DMS79 treated with DMSO at 0.1 percent for 48 hours (cell line): ENCODE measurements around the gene TRIM9.

Source experiments
- DNase-seq: peaks from one replicate; lab custom pipeline; 2025; lab: John Stamatoyannopoulos, UW

Gene TRIM9

DNA sequence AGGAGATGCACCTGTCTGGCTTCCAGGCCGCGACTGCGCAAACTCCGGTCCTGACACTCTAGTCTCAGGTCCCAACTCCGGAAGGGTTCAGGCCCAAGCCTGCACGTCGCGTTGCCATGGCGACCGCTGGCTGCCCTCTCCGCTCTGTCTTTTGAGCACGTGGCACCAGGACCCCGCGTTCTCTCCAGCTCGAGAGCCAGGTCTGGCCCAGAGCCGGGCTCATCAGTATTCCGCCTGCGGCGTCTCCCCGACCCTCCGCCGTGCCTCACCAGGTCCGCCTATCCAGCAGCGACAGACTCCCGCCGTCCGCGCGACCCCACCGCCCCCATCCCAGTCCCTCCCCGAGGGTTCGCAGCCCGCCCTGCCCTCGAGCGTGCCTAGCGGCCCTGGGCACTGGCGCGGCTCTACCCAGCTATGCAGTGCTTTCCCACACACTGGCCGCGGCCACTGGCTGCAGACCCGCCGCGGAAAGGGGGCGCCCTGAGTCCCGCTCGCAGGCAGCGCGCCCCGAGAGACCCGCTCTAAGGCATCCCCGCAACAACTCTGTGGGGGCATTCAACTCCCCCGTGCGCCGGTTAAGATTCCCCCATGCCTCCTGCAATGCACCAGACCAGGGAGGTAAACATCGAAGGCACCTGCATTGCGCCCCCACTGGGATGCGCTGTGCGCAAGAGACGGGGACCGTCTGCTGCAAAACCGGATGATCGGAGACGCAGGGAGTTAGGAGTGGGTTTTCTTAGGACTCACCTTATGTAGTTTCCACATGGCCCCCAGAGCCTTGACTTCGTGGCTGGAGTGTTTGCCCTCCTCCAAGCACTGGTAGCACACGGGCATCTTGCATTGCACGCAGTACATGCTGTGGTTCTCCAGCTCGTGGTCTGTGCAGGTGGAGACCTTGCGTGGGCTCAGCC is 1.3 kb downstream of the TRIM9 start:
- peak; percentile 98 for DNase-seq

- peak; percentile 70 for DNase-seq
These were observed 1.9 kb downstream of the TRIM9 start for GRCh38 chr14:51092965-51093364.

DNA sequence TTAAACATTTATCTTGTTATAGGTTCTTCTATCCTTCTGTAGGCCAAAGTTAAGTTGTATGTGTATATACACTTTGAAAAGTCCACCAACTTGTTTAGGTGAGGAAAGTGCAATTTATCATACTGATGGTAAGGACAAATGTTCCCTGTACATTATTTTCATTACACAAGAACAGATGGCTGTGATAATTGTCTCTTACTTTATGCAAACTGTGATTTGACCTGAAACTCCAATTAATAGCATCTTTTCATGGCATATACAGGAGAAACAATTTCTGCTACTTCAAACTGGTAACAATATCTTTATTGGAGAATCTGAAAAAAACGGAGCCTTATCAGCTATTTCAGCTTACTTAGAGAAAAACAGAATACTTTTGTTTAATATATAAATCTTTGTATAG is 5.6 kb downstream of the TRIM9 start:
- DNase-seq: no peak

- DNase-seq: no peak
These were observed 7.9 kb downstream of the TRIM9 start for GRCh38 chr14:51087031-51087441.

DNA sequence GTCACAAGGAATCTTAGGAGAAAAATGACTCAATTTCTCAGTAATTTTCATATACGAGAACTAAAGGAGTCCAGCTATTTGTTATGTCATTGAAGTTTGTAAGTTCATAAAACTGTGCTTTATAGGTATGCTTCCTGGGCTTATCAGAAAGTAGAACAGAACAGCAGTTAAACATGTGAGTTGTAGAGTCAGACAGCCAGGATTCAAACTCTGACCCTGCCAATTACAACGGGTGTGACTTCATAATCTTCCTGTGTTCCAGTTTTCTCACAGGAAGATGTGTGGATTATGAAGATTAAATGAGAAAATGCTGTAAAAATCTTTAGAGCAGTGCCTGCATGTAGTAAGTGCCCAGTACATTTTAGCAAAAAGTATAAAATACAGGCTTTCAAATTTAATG is 8.9 kb downstream of the TRIM9 start:
- DNase-seq: no peak

GRCh38 chr14:51084962-51085361 is 9.9 kb downstream of the TRIM9 start:
- DNase-seq: no peak

GRCh38 chr14:51084507-51084906 is 10.4 kb downstream of the TRIM9 start:
- no peak for DNase-seq

DNA sequence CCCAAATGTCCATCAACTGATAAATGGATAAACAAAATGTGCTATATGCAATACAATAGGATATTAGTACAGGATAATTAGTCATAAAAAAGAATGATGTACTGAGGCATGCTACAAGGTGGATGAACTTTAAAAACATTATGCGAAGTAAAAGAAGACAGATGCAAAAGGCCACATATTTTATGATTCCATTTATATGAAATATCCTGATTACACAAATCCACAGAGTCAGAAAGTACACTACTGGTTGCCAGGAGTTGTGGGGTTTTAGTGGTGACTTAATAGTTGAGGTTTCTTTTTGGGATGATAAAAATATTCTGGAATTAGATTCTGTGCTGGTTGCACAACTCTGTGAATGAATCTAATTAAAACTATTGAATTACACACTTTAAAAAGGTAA is 12.6 kb downstream of the TRIM9 start:
- no peak for DNase-seq

GRCh38 chr14:51081712-51082111 is 13.2 kb downstream of the TRIM9 start:
- DNase-seq: no peak

GRCh38 chr14:51081209-51081608 is 13.7 kb downstream of the TRIM9 start:
- DNase-seq: no peak

DNA sequence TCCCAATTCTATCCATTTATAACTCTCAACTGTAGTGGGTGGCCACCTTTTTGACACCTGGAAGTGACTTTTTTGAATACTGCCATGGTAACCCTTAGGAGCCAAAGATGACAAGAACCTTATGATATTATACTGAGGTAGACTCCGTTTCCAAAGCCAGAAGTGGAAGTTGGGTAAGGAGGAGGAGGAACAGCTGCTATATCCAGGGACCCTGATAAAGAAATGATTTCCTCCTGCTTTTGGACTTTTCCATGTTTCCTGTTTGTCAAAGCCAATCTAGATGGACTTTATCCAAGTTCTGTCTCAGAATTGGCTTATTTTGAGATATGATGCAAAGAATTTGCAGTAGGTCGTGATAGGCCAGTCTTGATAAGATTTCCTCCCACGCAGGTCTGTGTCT is 14.3 kb downstream of the TRIM9 start:
- DNase-seq: no peak

GRCh38 chr14:51079489-51079888 is 15.4 kb downstream of the TRIM9 start:
- no peak for DNase-seq

- no peak for DNase-seq
These were observed 15.8 kb downstream of the TRIM9 start for GRCh38 chr14:51079085-51079484.

DNA sequence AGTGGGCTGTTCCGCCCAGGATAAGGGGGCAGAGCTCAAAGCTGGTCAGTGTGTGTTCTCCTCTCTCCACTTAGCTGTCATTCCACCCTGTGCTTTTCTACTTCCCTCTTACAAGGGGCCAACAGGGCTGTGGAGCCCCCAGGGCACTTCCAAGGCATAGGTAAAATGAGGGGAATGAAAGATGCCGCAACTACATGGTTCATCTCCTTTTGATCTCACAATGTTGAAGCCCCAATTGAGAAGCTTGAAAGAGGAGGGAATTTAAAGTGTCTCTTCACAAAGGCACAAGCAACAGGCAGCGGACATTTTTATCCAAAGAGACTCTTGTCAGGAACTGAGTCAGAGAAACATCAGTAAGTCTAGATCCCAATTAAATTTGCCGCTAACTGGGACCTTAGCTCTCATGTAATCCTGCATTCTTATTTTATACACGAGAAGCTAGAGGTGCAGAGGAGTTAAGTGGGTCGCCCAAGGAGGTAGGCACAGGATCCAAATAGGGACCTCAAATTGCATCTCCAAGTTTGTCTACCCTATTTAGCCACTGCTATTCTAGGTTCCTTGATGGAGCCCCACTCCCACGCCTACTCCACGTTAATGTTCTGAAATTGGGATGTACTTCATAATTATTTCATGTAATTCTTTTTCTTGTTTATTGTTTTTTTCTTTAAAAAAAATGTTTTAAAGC is 20.1 kb downstream of the TRIM9 start:
- DNase-seq: no peak

GRCh38 chr14:51073731-51074130 is 21.2 kb downstream of the TRIM9 start:
- DNase-seq: no peak

DNA sequence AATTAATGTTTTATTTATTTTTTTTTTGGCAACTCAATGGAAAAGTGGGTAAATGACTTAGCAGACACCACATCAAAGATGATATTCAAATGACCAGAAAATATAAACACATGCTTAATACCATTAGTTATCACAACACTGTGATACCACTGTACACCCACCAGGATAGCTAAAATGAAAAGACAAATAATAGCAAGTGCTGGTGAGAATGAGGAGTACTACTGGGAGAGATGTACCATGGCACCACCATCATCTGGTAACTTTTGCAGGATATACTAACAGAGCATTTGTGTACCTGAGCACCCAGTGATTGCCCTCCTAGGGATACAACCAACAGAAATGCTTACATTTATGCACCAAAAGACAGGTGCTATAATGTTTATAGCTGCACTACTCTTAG is 21.9 kb downstream of the TRIM9 start:
- DNase-seq: no peak

DNA sequence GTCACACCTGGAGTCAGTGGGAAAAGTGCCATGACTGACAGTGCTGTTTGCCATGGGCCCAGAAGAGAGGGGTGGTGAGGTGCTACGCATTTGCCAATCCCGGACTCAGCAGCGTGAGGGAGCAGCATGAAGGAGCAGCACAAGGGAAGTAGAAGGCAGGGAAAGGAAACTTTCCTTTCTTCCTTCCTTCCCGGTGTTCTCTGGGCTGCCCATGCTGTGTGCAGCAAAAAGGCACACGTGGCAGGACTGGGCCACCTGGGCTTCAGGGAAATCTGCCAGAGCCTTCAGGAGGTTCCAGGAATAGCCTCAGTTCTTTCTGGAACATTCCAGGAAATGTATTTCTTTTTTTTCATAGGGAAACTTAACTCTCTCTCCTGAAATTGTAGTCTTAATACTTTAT is 23.0 kb downstream of the TRIM9 start:
- DNase-seq: no peak

- DNase-seq: no peak
These were observed 24.2 kb downstream of the TRIM9 start for GRCh38 chr14:51070726-51071125.

DNA sequence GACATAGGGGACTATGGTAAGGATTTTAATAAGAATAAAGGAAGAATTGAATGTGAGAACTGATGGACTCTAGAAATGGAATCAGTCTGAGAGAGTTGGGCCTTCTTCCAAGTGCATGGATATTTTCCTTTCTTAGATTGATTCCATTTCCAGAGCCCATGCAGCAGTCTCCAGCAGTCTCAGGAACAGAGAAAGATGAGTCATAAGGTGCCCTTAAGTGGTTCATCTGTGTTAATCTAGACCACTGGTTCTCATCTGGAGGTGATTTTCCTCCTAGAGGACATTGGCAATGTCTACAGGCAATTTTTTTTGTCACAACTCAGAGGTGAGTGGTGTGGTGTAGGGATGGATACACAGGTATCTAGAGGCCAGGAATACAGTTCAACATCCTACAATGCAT is 25.9 kb downstream of the TRIM9 start:
- DNase-seq: no peak

DNA sequence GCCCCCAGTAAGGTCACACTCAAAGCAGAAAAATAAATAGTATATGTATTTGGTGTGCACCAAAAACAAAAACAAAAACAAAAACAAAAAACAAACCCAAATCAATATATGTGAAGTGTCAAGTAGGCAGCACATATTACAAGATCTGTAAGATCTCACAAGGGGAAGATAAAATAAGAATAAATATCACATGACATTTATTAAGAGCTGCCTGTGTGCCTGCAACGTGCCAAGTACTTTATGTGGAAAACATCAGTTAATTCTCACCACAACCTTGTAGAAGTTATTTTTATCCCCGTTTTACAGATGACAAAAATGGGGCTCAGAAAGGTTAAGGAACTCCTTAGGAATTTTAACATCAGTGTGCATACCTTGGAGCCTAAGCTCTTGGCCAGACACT is 26.6 kb downstream of the TRIM9 start:
- no peak for DNase-seq

DNA sequence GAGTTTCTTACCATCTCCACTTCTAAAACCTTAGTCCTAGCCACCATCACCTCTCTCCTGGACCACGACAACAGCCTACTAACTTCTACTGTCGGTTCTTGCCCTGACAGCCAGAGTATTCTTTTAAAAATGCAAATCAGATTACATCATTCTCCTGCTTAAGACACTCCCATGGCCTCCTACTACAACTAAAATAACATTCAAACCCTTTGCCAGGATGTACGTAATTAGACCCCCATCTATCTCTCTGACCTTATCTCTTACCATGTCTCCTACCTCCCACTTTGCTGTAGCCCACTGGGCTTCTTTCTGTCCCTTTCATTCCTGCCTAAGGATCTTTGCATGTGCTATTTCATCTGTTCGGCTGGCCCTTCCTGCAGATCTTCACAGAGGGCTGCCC is 27.6 kb downstream of the TRIM9 start:
- DNase-seq: no peak

GRCh38 chr14:51066576-51066975 is 28.3 kb downstream of the TRIM9 start:
- DNase-seq: no peak

- DNase-seq: no peak
These were observed 35.9 kb downstream of the TRIM9 start for GRCh38 chr14:51059032-51059431.

- DNase-seq: no peak
These were observed 36.5 kb downstream of the TRIM9 start for GRCh38 chr14:51058382-51058781.
